Gastroesophageal sphincter (tissue), 3 donors: Measurements from ENCODE around the gene VAV2.

ENCODE experiments used
- CTCF ChIP-seq, 4 experiments: fragments of 200-600 bp in 2 of 4; fragments of 450-650 bp in 2 of 4; sonication (generic) in 1 of 4; IDR thresholded peaks; one replicate each; pipeline ENCODE4 v1.5.1; 2017 to 2019; ENCODE audit warnings: antibody characterized with exemption in 4 of 4, mild to moderate bottlenecking in 2 of 4, moderate library complexity in 2 of 4
- POLR2A ChIP-seq, 2 donors: fragments of 450-650 bp; IDR thresholded peaks; one replicate each; pipeline ENCODE4 v1.6.1; 2017; ENCODE audit warnings: antibody characterized with exemption in 2 of 2, mild to moderate bottlenecking in 2 of 2, moderate library complexity in 1 of 2
- POLR2AphosphoS5 ChIP-seq: sonication (generic); formaldehyde crosslinking; IDR thresholded peaks from one replicate; pipeline ENCODE4 v1.6.1; 2017; ENCODE audit warnings: antibody characterized with exemption

- TF ChIP-seq POLR2A (IDR thresholded peaks at IDR 0.05) (no peak), POLR2AphosphoS5 (no peak), CTCF (IDR thresholded peaks at IDR 0.05) (no peak)
Observed at GRCh38 chr9:133938753-133939152, 53.4 kb downstream of the VAV2 start.
